ENCODE results near the gene SLC1A3. TPM values are rescaled to one million over a fixed set of nuclear protein-coding genes. Genes with fewer than 3 reads are reported as not detected.

Gene SLC1A3
- total RNA-seq, 2 donors from 2014 or later: 11.2 to 18.5 TPM

DNA sequence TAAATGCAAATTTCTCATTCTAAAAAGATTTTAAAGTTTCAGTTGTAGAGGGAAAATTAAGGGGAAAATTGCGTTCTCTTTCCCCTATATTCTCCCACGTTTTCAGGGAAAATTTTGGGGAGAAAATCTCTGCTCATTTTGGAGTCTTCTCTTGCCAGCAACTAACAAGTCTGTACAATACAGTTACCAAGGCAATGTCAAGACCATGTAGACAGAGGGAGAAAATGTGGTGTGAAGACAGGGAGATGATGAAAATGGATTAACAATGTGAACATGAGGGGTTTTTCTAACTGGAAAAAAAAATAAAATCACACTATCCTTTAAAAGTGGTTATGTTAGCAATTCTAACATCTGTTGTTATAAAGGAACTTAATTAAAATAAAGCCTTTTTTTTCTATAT, 22.3 kb downstream of the SLC1A3 start:
- Histone ChIP-seq H3K27me3 (no peaks in the 10 kb centered on the region), H3K27ac (no peak overlapping the region), H3K4me1 (no peaks in the 10 kb centered on the region), H3K36me3 (replicated peaks in 1 of 2; ENCODE audit: insufficient read depth in 1 of 2, low read depth in 2 of 2) (no peaks in the 10 kb centered on the region), H3K4me3 (no peak overlapping the region), H3K9me3 (no peaks in the 10 kb centered on the region)
- WGBS, 2 donors: 57 to 65% methylated on average over 2 of the region's 2 CpGs
- DNase-seq (no peak), ATAC-seq (no peak)
- intact Hi-C loops (cut with DNase I): no loop called here
- TF ChIP-seq, protein P1, sequence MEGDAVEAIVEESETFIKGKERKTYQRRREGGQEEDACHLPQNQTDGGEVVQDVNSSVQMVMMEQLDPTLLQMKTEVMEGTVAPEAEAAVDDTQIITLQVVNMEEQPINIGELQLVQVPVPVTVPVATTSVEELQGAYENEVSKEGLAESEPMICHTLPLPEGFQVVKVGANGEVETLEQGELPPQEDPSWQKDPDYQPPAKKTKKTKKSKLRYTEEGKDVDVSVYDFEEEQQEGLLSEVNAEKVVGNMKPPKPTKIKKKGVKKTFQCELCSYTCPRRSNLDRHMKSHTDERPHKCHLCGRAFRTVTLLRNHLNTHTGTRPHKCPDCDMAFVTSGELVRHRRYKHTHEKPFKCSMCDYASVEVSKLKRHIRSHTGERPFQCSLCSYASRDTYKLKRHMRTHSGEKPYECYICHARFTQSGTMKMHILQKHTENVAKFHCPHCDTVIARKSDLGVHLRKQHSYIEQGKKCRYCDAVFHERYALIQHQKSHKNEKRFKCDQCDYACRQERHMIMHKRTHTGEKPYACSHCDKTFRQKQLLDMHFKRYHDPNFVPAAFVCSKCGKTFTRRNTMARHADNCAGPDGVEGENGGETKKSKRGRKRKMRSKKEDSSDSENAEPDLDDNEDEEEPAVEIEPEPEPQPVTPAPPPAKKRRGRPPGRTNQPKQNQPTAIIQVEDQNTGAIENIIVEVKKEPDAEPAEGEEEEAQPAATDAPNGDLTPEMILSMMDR (IDR thresholded peaks at IDR 0.05): no peak
- TF ChIP-seq POLR2A (IDR thresholded peaks at IDR 0.05): no peak

DNA sequence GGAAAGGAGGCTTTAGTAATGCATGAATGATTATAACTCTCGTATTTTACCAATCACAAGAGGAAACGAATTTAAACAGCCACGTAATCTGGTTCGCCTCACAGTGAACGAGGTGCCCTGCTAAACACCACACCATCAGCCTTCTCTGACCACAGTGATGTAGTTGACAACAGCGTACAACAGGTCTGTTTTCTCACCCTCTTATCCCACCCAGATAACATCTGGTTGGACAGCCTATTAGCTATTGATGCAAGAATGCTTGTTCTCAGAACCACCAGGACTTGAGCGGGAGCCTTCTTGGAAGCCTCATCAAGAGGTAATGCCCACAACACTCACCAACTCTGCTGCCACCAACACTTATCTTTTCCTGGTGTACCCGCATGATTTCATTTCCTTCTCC, 23.3 kb downstream of the SLC1A3 start:
- Histone ChIP-seq H3K27ac (no peak overlapping the region), H3K27me3 (no peaks in the 10 kb centered on the region), H3K36me3 (replicated peaks in 1 of 2; ENCODE audit: insufficient read depth in 1 of 2, low read depth in 2 of 2) (no peaks in the 10 kb centered on the region), H3K9me3 (no peaks in the 10 kb centered on the region), H3K4me1 (no peaks in the 10 kb centered on the region), H3K4me3 (no peak overlapping the region)
- ATAC-seq (no peak), DNase-seq (no peak)
- WGBS, 2 donors: 72 to 77% methylated on average over 8 of the region's 8 CpGs
- TF ChIP-seq POLR2A (IDR thresholded peaks at IDR 0.05): no peak
- TF ChIP-seq, protein P1 (IDR thresholded peaks at IDR 0.05): no peak
- intact Hi-C loops (cut with DNase I): no loop called here

DNA sequence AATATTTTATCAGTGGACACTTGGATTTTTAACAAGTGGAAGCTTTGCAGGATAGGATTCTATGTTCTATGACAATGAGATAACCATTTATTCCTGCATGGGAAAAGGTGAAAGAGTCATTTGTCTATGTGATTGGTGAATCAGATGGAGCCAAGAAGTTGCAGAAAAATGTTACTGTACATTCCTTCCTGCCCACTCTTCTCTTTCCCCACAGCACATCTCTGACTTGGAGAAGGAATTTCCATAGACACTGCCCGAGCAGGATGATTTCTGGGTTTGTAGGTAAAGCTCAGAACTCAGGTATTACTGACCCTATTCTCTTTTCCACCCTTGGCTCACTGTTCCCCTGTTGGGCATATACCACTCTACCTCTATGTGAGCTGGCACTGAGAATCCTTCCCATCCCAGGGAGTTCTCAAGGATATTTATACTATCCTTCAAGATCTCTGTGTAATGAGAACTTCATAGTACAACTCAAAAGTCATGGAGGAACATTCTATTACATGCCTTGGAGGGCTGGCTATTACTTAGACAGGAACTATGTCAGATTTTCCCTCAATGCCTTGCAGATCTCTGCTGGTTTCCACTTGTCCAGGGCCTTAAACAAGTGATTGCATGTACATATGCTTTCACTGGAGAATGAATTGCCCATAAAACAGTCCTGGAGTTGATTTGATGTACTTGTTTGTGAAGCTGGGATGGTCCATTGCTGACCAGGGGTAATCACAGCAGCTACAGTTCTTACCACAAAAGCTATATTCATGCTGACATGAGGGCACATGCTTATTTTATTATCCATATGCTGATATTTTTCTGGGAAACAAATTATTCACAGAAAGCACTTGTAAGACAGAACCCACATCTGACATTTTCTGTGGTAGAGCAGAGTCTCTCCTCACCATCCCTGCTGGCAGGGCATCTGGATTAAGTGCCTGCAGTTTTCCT, 24.1 kb downstream of the SLC1A3 start:
- Histone ChIP-seq H3K9me3 (no peaks in the 10 kb centered on the region), H3K36me3 (replicated peaks in 1 of 2; ENCODE audit: insufficient read depth in 1 of 2, low read depth in 2 of 2) (no peaks in the 10 kb centered on the region), H3K4me1 (no peaks in the 10 kb centered on the region), H3K4me3 (no peak overlapping the region), H3K27me3 (no peaks in the 10 kb centered on the region), H3K27ac (no peak overlapping the region)
- WGBS, 2 donors: 50 to 52% methylated on average over 1 of the region's 1 CpG
- TF ChIP-seq, protein P1 (IDR thresholded peaks at IDR 0.05): no peak
- TF ChIP-seq POLR2A (IDR thresholded peaks at IDR 0.05): no peak
- no peak for DNase-seq
- no peak for ATAC-seq
- intact Hi-C loops (cut with DNase I): no loop called here

DNA sequence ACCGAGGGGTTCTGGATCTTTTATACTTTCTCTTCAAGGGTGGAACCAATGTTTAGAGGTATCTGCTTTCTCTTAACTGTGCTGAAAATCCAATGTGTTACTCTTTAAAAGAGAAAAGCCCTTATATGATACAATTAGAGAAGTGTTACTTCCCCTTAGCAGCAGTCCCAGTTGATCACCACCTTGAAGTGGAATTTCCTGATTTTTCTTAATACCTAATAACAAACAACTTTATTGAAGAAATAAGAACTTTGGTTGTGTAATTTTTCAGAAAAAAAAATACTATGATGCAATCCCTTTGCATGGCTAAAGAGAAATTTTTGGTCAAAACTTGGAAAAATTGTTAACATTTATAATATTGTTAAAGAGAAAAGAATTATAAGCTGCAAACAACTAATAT, 24.7 kb downstream of the SLC1A3 start:
- no peaks in the 10 kb centered on the region for H3K4me1 ChIP-seq
- 40 to 64% methylated on average over 1 of the region's 1 CpG for WGBS, 2 donors

More for the DNA sequence above, 24.7 kb downstream of the SLC1A3 start:
- intact Hi-C loops (cut with DNase I): no loop called here
- Histone ChIP-seq H3K9me3 (no peaks in the 10 kb centered on the region), H3K4me3 (no peak overlapping the region), H3K36me3 (replicated peaks in 1 of 2; ENCODE audit: insufficient read depth in 1 of 2, low read depth in 2 of 2) (no peaks in the 10 kb centered on the region), H3K27ac (no peak overlapping the region), H3K27me3 (no peaks in the 10 kb centered on the region)
- ATAC-seq (no peak), DNase-seq (no peak)
- TF ChIP-seq POLR2A (IDR thresholded peaks at IDR 0.05): no peak
- TF ChIP-seq, protein P1 (IDR thresholded peaks at IDR 0.05): no peak

Measured in body of pancreas (tissue), 4 donors.